BE2C (cell line): ENCODE measurements around the gene CXCR3.

Experiments used
- DNase-seq: peaks from one replicate; pipeline ENCODE4 v3.0.0-alpha.2; 2020
- H3K27me3 ChIP-seq: fragments of 250-450 bp; sonication (Bioruptor Pico); 2 replicates; pipeline ENCODE4 v1.5.1; 2020; ENCODE audit warnings: mild to moderate bottlenecking
- H3K36me3 ChIP-seq: fragments of 250-450 bp; sonication (Bioruptor Pico); 2 replicates; pipeline ENCODE4 v1.5.1; 2020; ENCODE audit warnings: mild to moderate bottlenecking
- H3K4me1 ChIP-seq: fragments of 250-450 bp; sonication (Bioruptor Pico); 2 replicates; pipeline ENCODE4 v1.5.1; 2020
- H3K4me3 ChIP-seq: 2 replicates; pipeline ENCODE4 v1.5.1; 2011; ENCODE audit warnings: low read depth, low read length
- H3K9me3 ChIP-seq: fragments of 250-450 bp; sonication (Bioruptor Pico); 2 replicates; pipeline ENCODE4 v1.5.1; 2020
- CTCF ChIP-seq: IDR thresholded peaks from 2 replicates; pipeline ENCODE4 v1.5.1; 2012; ENCODE audit warnings: mild to moderate bottlenecking, low read depth, low read length

The CXCR3 gene

GRCh38 chrX:71622032-71622575, 3.8 kb upstream of the CXCR3 start:
- no peak for DNase-seq
- no peak overlapping the region for H3K4me3 ChIP-seq
- no peaks in the 10 kb centered on the region for H3K9me3 ChIP-seq
- no peaks in the 10 kb centered on the region for H3K36me3 ChIP-seq
- no peak for TF ChIP-seq CTCF
- H3K4me1 ChIP-seq: no peaks in the 10 kb centered on the region
- H3K27me3 ChIP-seq: no peaks in the 10 kb centered on the region

GRCh38 chrX:71621603-71622002, 3.3 kb upstream of the CXCR3 start:
- DNase-seq: no peak

GRCh38 chrX:71619986-71620385, 1.7 kb upstream of the CXCR3 start:
- Histone ChIP-seq H3K4me3 (no peak overlapping the region), H3K27me3 (no peaks in the 10 kb centered on the region), H3K36me3 (no peaks in the 10 kb centered on the region), H3K4me1 (no peaks in the 10 kb centered on the region), H3K9me3 (no peaks in the 10 kb centered on the region)
- TF ChIP-seq CTCF: no peak
- DNase-seq: no peak

More at GRCh38 chrX:71621603-71622002, 3.3 kb upstream of the CXCR3 start:
- no peaks in the 10 kb centered on the region for H3K4me1 ChIP-seq
- H3K9me3 ChIP-seq: no peaks in the 10 kb centered on the region
- no peak overlapping the region for H3K4me3 ChIP-seq
- no peaks in the 10 kb centered on the region for H3K36me3 ChIP-seq
- H3K27me3 ChIP-seq: no peaks in the 10 kb centered on the region
- TF ChIP-seq CTCF: no peak

- H3K4me1 ChIP-seq: no peaks in the 10 kb centered on the region
- no peaks in the 10 kb centered on the region for H3K9me3 ChIP-seq
- TF ChIP-seq CTCF: no peak
- H3K4me3 ChIP-seq: no peak overlapping the region
- H3K27me3 ChIP-seq: no peaks in the 10 kb centered on the region
- H3K36me3 ChIP-seq: no peaks in the 10 kb centered on the region
- no peak for DNase-seq
These were observed 882 bp upstream of the CXCR3 start for GRCh38 chrX:71619193-71619592.

- DNase-seq: no peak
- no peaks in the 10 kb centered on the region for H3K9me3 ChIP-seq
- no peaks in the 10 kb centered on the region for H3K27me3 ChIP-seq
- H3K4me1 ChIP-seq: no peaks in the 10 kb centered on the region
- no peaks in the 10 kb centered on the region for H3K36me3 ChIP-seq
- no peak for TF ChIP-seq CTCF
- H3K4me3 ChIP-seq: no peak overlapping the region
These were observed 476 bp upstream of the CXCR3 start for GRCh38 chrX:71618787-71619186.

GRCh38 chrX:71617742-71618141, 569 bp downstream of the CXCR3 start:
- no peaks in the 10 kb centered on the region for H3K27me3 ChIP-seq
- no peak for TF ChIP-seq CTCF
- no peaks in the 10 kb centered on the region for H3K4me1 ChIP-seq
- no peaks in the 10 kb centered on the region for H3K9me3 ChIP-seq
- no peaks in the 10 kb centered on the region for H3K36me3 ChIP-seq
- no peak overlapping the region for H3K4me3 ChIP-seq
- DNase-seq: no peak
